Colonic mucosa (tissue), 4 donors: Measurements from ENCODE around the gene PTGFRN. TPM values are rescaled to one million over a fixed set of nuclear protein-coding genes. Genes with fewer than 3 reads are reported as not detected.

Source experiments
- DNase-seq: peaks from one replicate; pipeline ENCODE4 v3.0.0-alpha.2; 2020
- H3K27ac ChIP-seq: fragments of 200-600 bp; one replicate; pipeline ENCODE4 v1.8.0; 2021
- H3K27me3 ChIP-seq: fragments of 200-600 bp; one replicate; pipeline ENCODE4 v1.8.0; 2021
- H3K36me3 ChIP-seq: fragments of 200-600 bp; one replicate; pipeline ENCODE4 v1.8.0; 2021
- H3K4me1 ChIP-seq: fragments of 200-600 bp; one replicate; pipeline ENCODE4 v1.8.0; 2021; ENCODE audit warnings: mild to moderate bottlenecking
- H3K4me3 ChIP-seq: fragments of 200-600 bp; one replicate; pipeline ENCODE4 v1.8.0; 2021
- H3K9ac ChIP-seq, 2 donors: one replicate each; pipeline ENCODE4 v1.7.0; 2013; ENCODE audit warnings: control low read depth in 2 of 2, low read depth in 2 of 2, low read length in 2 of 2
- H3K9me3 ChIP-seq: fragments of 200-600 bp; one replicate; pipeline ENCODE4 v1.8.0; 2021
- intact Hi-C: fragments of 100-400 bp; cut with DNase I; formaldehyde crosslinking; loops from one replicate; pipeline ENCODE4 v1.14.1; 2022
- total RNA-seq, 2 donors: library from RNA; stranded (reverse); fragmentation: NEBNext Ultra II Directional in 1 of 2; extraction: Animal tissue kit (Norgen Biotek cat#: 25700) in 1 of 2; gene quantifications; one replicate each; pipeline ENCODE4 v1.2.1, GENCODE V29; 2021
- TF ChIP-seq, protein P1 (sequence below): fragments of 200-600 bp; IDR thresholded peaks from one replicate; pipeline ENCODE4 v1.8.0; 2022; ENCODE audit warnings: antibody characterized with exemption, mild to moderate bottlenecking
- donor health status: healthy.
- donor health status: DM: no; HTN: no; CAD: no.
- donor health status: DM: no; HTN: no; CAD: no.

The PTGFRN gene
- total RNA-seq, 2 donors from 2014 or later = 94.9 TPM

- TF ChIP-seq, protein P1, sequence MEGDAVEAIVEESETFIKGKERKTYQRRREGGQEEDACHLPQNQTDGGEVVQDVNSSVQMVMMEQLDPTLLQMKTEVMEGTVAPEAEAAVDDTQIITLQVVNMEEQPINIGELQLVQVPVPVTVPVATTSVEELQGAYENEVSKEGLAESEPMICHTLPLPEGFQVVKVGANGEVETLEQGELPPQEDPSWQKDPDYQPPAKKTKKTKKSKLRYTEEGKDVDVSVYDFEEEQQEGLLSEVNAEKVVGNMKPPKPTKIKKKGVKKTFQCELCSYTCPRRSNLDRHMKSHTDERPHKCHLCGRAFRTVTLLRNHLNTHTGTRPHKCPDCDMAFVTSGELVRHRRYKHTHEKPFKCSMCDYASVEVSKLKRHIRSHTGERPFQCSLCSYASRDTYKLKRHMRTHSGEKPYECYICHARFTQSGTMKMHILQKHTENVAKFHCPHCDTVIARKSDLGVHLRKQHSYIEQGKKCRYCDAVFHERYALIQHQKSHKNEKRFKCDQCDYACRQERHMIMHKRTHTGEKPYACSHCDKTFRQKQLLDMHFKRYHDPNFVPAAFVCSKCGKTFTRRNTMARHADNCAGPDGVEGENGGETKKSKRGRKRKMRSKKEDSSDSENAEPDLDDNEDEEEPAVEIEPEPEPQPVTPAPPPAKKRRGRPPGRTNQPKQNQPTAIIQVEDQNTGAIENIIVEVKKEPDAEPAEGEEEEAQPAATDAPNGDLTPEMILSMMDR = no peak
- no peak for DNase-seq
- no peaks in the 10 kb centered on the region for H3K36me3 ChIP-seq
- H3K9ac ChIP-seq = no peak overlapping the region
- no peaks in the 10 kb centered on the region for H3K4me1 ChIP-seq
- no peaks in the 10 kb centered on the region for H3K27me3 ChIP-seq
- H3K27ac ChIP-seq = no peak overlapping the region
- intact Hi-C loops = no loop called here
- no peak overlapping the region for H3K4me3 ChIP-seq
- H3K9me3 ChIP-seq = no peaks in the 10 kb centered on the region
Observed at GRCh38 chr1:117030271-117030877, 120.7 kb downstream of the PTGFRN start.

DNA sequence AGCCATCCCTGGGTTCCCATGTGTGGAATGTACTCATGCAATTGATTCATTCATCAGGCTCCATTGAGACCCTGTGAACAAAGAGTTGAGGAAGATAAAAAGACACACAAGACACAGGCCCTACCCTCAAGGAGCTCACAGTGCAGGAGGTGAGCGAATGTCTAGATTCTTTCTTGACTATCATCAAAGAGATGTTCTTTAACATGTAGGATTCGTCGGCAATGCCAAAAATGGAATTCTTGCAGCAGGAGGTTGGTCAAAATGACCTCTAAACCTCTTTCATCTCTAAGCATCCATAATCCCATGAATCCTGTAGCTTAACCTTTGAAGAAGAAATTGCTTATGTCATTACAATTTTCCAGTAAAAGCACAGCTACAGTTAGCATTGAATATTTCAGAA, 122.5 kb downstream of the PTGFRN start:
- Histone ChIP-seq H3K27me3 (no peaks in the 10 kb centered on the region), H3K4me3 (no peak overlapping the region), H3K9me3 (no peaks in the 10 kb centered on the region), H3K4me1 (no peaks in the 10 kb centered on the region), H3K36me3 (no peaks in the 10 kb centered on the region), H3K9ac (no peak overlapping the region), H3K27ac (no peak overlapping the region)
- DNase-seq = no peak
- TF ChIP-seq, protein P1 = no peak
- intact Hi-C loops = no loop called here

GRCh38 chr1:117032681-117033539, 123.2 kb downstream of the PTGFRN start:
- no peaks in the 10 kb centered on the region for H3K27me3 ChIP-seq
- H3K27ac ChIP-seq = no peak overlapping the region
- no peaks in the 10 kb centered on the region for H3K9me3 ChIP-seq
- H3K4me1 ChIP-seq = no peaks in the 10 kb centered on the region
- TF ChIP-seq, protein P1 = no peak
- intact Hi-C loops = no loop called here
- no peak overlapping the region for H3K9ac ChIP-seq
- no peak overlapping the region for H3K4me3 ChIP-seq
- no peaks in the 10 kb centered on the region for H3K36me3 ChIP-seq
- DNase-seq = no peak

DNA sequence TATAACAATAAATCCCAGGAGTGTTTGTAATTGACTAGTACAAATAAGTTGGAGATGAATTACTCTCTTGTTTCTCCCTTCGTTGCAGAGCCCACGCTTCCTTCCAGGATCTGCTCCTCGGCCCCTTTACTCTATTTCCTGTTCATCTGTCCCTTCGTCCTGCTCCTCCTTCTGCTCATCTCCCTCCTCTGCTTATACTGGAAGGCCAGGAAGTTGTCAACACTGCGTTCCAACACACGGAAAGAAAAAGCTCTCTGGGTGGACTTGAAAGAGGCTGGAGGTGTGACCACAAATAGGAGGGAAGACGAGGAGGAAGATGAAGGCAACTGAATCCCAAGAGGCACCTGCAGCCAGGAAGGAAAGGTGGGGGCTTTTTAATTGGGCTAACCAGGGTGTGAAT, 124.1 kb downstream of the PTGFRN start:
- no peak overlapping the region for H3K27ac ChIP-seq
- no peak overlapping the region for H3K4me3 ChIP-seq
- no peaks in the 10 kb centered on the region for H3K36me3 ChIP-seq
- TF ChIP-seq, protein P1 = no peak
- no peaks in the 10 kb centered on the region for H3K9me3 ChIP-seq
- DNase-seq = no peak
- H3K27me3 ChIP-seq = no peaks in the 10 kb centered on the region
- no peaks in the 10 kb centered on the region for H3K4me1 ChIP-seq
- no peak overlapping the region for H3K9ac ChIP-seq
- intact Hi-C loops = no loop called here

GRCh38 chr1:117034791-117035290, 125.1 kb downstream of the PTGFRN start:
- Histone ChIP-seq H3K9ac (no peak overlapping the region), H3K4me3 (no peak overlapping the region), H3K9me3 (no peaks in the 10 kb centered on the region), H3K27me3 (no peaks in the 10 kb centered on the region), H3K4me1 (no peaks in the 10 kb centered on the region), H3K36me3 (no peaks in the 10 kb centered on the region), H3K27ac (no peak overlapping the region)
- DNase-seq = no peak
- TF ChIP-seq, protein P1 = no peak
- intact Hi-C loops = no loop called here
